DMS 273 treated with DMSO at 0.1 percent for 48 hours (cell line): ENCODE measurements around the gene NNMT.

Experiments
- DNase-seq: peaks from one replicate; lab custom pipeline; 2025; lab: John Stamatoyannopoulos, UW

NNMT gene

DNA sequence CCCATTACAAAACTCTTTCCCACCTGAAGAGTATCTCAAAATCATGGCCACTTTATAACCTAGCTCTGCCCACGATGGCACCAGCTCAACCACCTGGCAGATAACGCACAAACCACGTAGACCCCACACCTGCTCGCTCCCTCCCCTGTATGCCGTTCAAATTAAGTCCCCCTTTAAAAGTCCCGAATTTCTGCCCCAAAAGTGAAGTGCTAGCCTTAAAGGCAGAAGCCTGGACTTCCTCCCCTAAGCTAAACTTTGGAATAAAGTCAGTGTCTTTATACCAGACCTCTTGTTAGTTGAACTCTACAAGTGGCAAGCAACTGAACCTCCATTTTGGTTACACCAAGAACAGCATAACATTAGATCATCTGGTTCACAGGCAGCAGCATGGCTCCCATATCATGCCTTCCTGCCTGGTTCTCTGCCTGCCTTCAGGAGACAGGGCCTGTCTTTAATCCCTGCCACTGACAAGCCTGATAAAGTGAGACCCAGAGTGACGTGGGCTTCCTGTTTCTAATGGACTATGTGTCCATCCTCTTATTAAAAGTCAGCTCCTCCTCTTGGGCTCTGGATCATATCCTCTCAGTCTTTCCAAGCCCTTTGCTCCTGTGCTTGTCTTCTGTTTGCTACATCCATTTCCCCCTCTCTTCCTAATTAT is 32.6 kb upstream of the NNMT start:
- no peak for DNase-seq

- DNase-seq, result no peak
These were observed 31.8 kb upstream of the NNMT start for GRCh38 chr11:114264381-114264780.

- no peak for DNase-seq
These were observed 30.9 kb upstream of the NNMT start for GRCh38 chr11:114265122-114265878.

DNA sequence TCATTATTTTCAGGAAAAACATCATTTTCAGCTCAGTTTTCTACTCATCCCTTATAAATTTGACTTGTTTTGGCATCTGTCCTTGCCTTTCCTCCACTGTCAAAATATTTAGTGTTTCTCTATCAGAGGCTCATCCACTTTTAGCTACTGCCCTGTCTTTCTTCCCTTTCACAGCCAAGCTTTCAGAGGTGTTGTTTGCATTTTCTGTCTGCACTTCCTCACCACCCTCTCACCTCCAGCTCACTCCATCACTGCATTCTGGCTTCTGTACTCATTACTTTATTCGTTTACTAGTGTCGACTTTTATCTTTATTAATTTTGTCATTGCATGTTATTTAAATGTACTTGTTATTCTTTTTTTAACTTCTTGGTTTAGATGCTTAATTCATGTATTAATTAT is 26.7 kb upstream of the NNMT start:
- no peak for DNase-seq

DNA sequence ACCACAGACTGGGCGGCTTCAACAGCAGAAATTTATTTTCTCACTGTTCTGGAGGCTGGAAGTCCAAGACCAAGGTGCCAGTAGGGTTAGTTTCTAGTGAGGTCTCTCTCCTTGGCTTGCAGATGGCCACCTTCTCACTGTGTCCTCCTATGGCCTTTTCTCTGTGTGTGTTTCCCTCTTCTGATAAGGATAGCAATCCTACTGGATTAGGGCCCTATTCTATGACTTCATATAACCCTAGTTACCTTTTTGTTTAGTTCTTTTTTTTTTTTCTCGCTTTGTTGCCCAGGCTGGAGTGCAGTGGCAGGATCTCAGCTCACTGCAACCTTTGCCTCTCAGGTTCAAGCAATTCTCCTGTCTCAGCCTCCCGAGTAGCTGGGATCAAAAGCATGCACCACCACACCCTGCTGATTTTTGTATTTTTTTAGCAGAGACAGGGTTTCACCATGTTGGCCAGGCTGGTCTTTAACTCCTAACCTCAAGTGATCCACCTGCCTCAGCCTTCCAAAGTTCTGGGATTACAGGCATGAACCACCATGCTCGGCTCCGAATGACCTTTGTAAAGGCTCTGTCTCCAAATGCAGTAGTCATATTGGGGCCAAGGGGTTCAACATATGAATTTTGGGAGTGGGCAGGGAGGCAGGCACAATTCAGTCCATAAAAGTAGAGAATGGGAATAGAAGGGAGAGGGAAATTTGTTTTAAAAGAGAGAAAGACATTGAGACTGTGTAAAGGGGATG is 25.5 kb upstream of the NNMT start:
- no peak for DNase-seq

GRCh38 chr11:114271316-114271715 is 24.9 kb upstream of the NNMT start:
- no peak for DNase-seq

GRCh38 chr11:114272311-114272710 is 23.9 kb upstream of the NNMT start:
- no peak for DNase-seq

DNA sequence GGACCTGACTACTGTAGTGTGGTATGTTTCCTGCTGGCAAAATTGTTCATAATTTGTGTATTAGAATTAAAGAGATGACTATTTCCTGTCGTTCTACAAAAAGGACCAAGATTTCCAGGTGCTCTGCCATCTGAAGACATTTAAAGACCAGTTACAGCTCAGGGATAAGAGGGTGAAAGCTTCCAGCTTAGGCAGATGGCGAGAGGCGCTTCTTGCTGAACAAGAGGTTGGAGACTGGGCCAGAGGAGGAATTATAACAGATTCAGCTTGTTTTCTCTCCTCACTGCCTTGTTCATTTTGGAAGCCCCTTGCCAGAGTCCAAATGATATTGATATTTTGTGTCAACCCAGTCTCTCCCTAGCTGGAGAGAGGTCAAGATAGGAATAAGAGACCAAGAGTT is 23.1 kb upstream of the NNMT start:
- DNase-seq, result no peak

DNA sequence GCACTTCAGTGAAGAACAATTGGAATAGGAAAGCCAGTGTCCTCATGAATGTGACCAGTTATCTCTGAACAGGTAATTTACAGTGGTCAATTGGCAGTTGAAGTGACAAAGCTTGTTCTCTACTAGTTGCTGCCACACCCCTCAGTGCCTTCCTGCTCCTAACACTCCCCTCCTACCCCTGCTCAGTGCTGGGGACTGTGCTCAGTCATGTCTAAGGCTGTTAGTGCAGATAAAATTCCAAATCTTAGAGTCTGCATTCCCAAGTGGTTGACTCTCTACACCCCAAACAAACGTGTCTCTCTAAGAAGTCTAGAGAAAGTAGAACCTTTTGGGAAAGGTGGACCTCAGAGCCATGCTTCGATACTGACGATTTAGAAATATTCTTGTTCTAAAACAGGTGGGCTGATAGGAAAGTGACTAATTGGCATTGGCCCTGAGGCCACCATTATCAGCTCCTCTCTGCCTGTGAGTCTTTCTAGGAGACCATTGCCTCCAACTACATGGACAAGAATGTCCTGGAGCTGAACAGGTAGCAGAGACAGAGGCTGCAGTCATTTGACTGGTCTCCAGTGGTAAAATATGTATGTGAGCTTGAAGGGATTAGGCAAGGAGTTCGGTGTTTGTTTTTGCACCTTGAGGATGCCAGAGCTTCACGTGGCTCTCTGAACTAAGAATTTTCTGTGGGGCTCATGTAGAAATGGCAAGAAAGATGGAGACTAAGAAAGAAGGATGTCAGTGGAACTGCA is 22.1 kb upstream of the NNMT start:
- DNase-seq, result no peak

- no peak for DNase-seq
These were observed 21.6 kb upstream of the NNMT start for GRCh38 chr11:114274637-114275036.

- no peak for DNase-seq
These were observed 20.9 kb upstream of the NNMT start for GRCh38 chr11:114275280-114275679.

DNA sequence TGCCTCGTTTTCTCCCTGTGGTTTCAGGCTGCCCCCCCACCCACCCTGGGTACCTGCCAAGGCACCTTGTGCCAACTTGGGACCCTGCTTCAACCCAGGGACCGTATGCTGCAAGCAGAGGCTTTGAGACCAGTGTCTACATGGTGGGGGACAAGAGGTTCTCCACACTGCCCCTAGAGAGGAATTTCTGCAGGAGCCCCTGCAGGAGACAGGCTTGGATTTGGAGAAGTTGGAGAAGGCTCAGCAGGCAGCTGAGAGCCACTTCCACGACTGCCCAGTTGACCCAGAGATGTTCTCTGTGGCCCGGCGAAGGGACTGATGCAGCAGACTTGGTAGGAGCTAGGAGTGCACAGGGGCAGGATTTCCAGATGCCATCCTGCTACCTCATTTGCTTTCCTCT is 20.1 kb upstream of the NNMT start:
- DNase-seq, result no peak

- DNase-seq, result no peak
These were observed 18.4 kb upstream of the NNMT start for GRCh38 chr11:114277637-114278341.

DNA sequence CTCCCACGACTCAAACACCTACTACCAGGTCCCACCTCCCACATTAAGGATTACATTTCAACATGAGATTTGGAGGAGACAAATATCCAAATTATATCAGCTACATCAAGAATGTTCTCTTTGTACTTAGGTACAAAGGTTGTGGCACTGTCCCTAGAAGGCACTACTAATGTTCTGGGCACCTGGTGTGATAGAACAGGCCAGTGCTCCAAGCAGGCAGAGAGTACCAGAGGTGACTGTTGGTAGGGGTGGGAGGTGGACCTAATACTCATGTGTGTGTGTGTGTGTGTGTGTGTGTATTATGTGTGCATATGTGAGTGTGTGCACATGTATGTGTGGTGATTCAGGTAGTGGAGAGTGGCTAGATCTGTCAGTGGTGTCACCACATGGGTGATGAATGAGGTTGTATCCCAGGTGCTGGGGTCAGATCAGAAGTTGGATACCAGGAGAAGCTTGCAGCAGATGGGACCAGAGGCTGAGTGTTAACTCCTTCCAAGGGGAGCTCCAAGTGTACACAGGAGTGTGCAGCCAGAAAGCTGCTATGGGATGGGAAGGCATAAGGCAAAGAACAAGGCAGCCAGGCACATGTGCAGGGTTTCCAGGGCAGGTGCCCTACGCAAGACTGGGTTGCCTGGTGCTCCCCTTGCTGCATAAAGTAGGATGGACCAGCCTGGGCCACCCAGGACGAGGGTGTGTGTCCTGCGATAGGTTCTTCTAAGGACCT is 17.7 kb upstream of the NNMT start:
- DNase-seq, result no peak

DNA sequence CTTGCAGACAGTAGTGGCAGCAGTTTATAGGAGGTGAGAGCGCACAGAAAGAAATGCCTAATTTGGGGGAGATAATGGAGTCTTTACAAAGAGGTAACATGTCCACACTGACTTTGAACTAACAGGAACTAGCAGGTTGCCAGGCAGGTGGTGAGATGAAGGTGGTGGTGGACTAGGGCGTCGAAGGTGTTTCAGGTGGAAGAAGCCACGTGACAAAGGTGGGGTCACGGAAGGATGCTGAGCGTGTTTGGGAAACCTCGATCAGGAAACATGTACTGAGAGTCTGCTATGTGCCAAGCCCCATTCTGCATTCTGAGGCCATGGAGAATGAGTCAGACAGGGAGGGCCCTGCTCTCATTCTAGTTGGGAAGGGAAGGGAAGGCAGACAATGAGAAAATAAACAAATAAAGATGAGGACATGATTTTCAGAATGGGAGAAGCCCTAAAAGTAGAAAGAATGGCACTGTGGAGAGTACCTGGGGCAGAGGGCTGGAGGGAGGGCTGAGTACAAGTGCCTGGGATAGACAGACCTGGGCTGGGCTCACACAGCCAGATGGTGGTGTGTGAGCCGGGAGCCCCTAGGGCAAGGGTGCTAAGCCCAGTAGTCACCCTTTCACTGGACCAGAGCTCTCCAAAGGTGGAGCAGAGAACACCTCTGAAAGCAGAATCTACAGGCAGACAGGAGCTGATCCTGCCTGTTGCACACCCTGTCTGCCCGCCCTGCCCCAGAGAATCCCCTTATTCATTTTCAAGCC is 16.2 kb upstream of the NNMT start:
- no peak for DNase-seq

- DNase-seq, result peak; percentile 32
These were observed 15.5 kb upstream of the NNMT start for GRCh38 chr11:114280696-114281095.

DNA sequence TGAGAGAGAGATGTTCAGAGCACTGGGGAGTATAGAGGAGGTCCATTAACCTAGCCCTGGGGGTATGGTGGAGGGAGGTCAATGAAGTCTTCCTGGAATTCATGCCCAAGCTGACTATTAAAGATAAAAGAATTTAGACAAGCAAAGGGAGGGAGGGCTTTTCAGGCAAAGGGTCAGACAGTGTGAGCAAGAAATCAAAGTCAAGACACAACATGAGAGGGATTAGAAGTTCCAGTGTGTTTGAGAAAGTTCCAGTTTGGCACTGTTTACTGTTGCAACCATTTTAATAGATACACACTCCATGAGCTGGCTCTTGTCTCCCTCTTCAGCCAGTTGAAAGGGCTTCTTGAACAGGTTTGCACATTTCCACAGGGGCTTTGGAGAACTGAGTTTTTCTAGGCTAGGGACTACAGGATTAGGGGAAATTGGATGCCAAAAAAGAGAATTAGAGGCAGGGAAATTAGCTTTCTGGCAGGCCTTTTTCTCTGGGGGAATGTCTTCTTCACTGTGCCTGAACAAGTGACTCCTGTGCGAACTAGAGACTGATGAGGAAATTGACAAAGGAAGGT is 14.7 kb upstream of the NNMT start:
- no peak for DNase-seq

DNA sequence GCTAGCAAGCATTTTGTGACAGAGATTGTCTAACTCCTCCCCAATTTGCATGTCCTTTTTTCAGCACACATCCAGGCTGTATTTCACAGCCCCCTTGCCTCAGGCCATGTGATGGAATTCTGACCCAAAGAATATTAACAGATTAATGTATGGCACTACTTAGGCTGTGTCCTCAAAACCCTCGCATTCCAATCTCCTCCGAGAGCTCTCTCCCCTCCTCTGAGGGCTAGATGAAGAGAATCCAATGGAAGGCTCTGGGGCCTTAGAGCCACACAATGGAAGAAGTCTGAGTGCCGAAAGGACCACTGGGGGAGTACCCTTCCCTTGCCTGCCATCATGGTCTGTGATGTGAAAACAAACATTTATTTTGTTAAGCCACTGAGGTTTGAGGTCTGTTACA is 13.7 kb upstream of the NNMT start:
- no peak for DNase-seq

- DNase-seq, result no peak
These were observed 12.8 kb upstream of the NNMT start for GRCh38 chr11:114283422-114283821.

GRCh38 chr11:114284021-114284420 is 12.2 kb upstream of the NNMT start:
- peak; percentile 61 for DNase-seq
